ENCODE measurements around the gene COL6A5.
"Not testable (repeated sequence)": the region's sequence is repeated elsewhere in the genome, so short reads cannot be mapped to it uniquely, and the experiment has no call there.

The COL6A5 gene, protein sequence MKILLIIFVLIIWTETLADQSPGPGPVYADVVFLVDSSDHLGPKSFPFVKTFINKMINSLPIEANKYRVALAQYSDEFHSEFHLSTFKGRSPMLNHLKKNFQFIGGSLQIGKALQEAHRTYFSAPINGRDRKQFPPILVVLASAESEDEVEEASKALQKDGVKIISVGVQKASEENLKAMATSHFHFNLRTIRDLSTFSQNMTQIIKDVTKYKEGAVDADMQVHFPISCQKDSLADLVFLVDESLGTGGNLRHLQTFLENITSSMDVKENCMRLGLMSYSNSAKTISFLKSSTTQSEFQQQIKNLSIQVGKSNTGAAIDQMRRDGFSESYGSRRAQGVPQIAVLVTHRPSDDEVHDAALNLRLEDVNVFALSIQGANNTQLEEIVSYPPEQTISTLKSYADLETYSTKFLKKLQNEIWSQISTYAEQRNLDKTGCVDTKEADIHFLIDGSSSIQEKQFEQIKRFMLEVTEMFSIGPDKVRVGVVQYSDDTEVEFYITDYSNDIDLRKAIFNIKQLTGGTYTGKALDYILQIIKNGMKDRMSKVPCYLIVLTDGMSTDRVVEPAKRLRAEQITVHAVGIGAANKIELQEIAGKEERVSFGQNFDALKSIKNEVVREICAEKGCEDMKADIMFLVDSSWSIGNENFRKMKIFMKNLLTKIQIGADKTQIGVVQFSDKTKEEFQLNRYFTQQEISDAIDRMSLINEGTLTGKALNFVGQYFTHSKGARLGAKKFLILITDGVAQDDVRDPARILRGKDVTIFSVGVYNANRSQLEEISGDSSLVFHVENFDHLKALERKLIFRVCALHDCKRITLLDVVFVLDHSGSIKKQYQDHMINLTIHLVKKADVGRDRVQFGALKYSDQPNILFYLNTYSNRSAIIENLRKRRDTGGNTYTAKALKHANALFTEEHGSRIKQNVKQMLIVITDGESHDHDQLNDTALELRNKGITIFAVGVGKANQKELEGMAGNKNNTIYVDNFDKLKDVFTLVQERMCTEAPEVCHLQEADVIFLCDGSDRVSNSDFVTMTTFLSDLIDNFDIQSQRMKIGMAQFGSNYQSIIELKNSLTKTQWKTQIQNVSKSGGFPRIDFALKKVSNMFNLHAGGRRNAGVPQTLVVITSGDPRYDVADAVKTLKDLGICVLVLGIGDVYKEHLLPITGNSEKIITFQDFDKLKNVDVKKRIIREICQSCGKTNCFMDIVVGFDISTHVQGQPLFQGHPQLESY (N-terminal part only)

DNA sequence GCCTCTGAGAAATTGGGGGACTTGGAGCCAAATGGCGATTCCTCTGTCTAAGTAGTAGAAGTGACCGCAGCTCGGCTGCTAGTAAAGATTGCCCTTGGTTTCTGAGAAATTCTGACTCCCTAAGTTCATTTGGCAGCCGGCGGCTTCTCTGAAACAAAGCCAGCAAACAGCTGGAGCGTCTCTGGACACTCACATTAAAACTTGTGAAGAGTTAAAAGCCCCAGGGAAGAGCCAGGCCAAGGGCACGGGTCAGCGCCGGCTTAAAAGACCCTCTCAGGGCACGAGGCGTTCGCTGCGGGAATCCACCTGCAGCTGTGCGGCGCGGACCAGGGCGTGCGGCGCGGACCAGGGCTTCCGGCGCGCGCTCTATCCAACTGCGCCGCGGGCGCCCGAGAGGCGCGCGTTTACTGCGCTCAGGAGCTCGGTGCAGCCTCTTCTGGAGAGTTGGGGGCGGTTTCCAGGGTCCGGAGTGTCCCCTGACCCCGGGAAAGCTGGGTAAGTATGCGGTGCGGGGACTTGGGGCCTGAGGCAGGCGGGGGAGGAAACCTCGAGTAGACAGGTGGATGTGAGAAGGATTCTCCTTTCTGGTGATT is at the start of gene COL6A5:
TSS of gene COL6A5 (plus strand) at position 186 of the 593 bp plus-strand sequence. CDS start 27,967 bp downstream, outside the sequence.
- peak; percentile 26 for DNase-seq (ENCODE audit: low spot score)

DNA sequence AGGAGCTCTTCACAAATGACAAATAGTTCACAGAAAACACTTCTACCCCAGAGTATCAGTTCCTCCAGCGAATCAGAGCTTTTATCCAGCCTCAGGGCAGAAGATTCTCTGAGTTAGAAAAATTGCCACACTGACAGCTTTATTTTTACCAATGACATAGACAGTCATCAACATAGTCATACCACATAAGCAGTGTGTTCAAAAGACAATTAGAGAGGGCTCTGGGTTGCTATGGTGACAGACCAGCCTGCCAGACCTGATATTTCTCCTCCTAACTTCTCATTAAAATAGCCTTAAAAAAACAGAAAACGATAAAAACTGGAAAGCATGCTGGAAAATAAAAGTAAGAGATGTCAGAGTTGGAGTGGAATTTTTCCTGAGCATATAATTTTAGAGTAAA is 45.9 kb upstream of the COL6A5 start:
- DNase-seq (ENCODE audit: low spot score), result no peak

DNA sequence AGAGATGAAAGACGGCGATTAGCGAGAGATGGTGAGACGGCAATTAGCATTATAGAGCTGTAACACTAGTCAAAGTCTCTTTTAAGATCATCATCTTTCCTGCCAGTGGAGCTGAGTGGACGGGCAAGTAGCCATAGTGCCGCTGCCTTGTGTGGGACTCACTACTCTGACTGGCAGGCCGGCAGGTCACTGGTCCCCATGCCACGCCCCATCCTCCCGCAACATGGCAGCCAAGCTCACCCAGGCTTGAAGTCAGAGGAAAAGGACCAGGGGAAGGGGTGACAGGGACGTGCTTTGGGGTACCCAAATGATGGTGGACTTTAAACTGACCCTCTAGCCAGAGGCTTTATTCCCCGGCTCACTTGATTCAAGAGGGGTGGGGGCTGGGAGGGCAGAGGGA is 44.6 kb upstream of the COL6A5 start:
- no peak for DNase-seq (ENCODE audit: low spot score)

DNA sequence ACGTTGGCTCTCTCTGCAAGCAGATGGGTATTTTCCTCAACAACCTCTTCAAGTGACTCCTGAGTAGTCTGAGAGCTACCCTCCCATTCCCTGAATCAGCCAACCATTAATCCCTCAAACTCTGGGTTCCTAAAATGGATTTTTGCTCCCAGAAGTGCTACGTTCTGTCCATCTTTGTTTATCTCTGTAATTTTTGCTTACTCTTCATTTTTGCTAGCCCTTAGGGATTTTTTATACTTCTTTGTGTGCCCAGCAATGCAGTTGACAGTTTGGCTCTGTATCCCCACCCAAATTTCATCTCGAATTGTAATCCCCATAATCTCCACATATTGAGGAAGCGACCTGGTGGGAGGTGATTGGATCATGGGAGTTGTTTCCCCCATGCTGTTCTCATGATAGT is 35.4 kb upstream of the COL6A5 start:
- DNase-seq (ENCODE audit: low spot score), result no peak

DNA sequence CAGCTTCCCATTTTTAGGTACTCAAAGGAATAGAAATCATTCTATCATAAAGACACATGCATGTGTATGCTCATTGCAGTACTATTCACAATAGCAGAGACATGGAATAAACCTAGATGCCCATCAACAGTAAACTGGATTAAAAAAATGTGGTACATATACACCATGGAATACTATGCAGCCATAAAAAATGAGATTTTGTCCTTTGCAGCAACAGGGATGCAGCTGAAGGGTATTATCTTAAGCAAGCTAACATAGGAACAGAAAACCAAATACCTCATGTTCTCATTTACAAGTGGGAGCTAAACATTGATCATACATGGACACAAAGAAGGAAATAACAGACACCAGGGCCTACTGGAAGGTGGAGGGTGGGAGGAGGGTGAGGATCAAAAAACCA is 33.1 kb upstream of the COL6A5 start:
- DNase-seq (ENCODE audit: low spot score), result no peak

DNA sequence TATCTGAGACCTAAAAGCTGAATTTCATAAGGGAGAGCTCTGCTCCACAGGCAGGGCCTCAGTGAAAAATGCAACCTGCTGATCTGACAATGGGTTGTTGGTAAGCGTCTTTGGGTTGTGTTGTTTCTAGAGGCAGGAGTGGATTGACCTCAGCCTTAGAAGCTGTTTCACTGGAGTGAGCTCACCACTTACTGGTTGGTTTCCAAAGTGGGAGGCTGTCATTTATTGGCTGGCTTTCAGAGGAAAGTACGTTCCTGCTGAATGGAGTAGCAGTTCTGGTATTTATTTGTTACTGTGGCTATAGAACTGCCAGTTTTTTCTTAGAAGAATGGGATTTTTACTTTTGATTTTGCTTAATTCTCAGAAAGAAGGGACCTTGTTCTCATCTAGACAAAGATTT is 29.3 kb upstream of the COL6A5 start:
- no peak for DNase-seq (ENCODE audit: low spot score)

DNA sequence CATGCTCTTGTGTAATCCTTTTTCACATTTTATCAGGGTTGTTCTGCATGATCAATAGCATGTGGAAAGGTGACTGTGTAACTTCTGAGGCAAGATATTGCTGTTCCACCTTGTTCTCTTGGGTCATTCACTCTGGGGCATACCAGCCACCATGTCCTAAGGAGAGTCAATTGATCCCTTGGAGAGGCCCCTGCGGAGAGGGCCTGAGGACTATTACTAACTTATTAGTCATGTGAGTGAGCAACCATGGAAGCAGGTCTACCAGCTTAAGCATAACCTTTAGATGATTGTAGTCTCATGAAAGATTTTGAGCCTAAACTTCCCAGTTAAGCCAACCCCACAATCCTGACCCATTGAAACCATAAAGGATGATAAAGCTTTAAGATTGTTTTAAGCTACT is 22.0 kb upstream of the COL6A5 start:
- DNase-seq (ENCODE audit: low spot score), result no peak

DNA sequence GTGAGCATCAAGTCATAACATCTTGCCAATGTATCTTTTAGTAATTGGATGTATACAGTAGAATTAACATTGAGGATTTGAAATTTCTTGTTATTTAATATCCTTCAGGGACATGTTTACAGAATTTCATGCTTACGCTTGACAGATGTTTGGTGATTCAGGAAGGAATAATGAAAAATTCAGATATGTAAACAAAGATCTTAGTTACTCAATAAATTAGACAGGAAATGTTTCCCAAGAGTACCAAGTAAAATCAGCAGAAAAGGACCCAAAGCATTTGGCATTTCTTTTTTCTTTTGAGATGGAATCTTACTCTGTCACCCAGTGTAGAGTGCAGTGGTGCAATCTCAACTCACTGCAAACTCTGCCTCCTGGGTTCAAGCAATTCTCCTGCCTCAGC is 4.7 kb upstream of the COL6A5 start:
- DNase-seq (ENCODE audit: low spot score), result no peak

DNA sequence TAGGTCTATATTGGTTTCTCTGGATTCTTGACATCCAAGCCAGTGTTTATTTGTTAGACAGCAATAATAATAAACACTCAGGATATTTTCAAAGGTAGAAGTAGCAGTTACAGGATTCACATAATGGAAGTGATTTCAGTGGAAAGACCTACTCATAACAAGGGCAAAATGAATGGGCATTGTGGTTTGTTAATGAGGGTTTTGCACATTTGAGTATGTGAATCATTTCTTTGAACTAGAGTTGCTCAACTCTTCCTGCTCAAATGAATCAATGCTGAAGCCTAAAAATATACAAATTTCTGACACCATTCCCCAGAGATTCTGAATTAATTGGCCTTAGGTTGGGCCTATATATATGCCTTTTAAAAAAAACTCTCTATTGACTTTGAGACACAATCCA is 4.1 kb upstream of the COL6A5 start:
- DNase-seq (ENCODE audit: low spot score), result no peak

DNA sequence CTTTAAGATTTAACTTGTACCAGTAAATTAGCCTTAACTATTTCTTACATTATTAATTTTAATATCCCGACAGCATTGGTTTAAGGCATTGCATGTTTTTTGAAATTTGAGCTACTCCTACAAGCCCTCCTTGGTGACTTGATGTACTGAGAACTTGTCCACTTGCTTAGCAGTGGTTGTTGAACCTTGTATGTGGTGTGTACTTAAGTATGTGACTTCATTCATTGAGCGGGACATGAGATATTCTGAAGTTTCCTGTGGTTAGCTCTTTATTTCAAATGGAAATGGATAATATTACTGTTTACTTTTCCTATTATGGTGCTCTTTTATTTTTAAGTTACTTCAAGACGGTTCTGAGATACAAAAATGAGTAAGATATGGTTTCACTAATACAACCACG is 3.6 kb upstream of the COL6A5 start:
- DNase-seq (ENCODE audit: low spot score), result no peak

DNA sequence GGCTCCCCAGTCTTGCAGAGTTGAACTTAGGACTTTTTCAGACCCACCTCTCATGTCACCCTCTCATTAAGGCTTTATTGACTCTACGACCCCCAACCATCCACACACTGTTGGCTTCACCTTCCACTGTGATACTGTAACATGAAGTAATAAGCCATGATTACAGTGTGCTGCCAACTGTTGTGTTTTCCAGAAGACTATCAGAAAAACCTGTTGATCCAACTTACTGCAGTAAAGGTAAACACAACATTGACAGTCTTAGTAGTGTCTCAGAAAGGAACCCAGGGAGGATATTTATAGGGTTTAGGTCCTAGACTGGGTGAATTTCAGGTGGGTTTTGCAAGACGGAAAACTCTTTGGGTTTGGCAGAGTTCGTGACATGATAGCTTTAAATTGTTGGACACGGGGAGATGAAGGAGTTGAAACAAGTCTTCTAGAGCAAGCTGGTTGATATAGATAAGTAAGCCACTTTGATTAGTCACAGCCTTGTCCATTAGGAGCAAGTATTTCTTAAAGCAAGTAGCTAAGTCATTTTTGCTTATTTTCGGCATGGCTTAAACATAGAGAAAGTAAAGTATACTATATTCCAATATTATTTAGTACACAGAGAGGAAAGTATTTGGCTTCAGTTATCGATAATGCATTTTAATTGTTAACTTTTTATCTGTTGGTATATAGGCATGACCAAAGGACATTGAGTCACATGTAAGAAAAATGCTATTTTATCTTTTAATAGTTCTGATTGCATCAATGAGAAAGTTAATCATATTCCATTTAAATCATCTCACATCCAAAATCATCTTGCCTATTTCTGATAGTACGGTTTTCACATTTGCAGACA is 2.4 kb upstream of the COL6A5 start:
- DNase-seq (ENCODE audit: low spot score), result peak; percentile 80

DNA sequence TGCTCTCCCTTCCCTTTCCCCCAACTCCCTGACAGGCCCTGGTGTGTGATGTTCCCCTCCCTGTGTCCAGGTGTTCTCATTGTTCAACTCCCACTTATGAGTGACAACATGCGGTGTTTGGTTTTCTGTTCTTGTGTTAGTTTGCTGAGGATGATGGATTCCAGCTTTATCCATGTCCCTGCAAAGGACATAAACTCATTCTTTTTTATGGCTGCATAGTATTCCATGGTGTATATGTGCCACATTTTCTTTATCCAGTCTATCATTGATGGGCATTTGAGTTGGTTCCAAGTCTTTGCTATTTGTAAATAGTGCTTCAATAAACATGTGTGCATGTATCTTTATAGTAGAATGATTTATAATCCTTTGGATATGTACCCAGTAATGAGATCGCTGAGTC is 2.8 kb downstream of the COL6A5 start:
- not testable (repeated sequence) for DNase-seq (ENCODE audit: low spot score)

DNA sequence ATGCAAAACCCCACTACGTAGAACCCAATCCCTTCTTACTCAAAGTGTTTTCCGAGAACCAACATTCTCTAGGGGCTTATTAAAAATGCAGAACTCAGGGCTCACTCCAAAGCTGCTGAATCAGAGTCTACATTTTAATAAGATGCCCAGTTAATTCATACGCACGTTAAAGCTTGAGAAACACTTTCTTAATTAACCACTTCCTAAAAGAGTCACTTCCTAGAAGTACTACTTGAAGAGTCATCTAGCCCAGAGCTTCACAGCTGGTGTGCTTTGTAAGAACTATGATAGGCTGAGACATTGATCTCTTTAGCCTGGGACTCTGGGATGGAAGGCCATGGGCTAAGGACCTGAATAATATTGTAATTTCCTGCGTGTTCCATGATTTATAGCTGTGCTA is 9.0 kb downstream of the COL6A5 start:
- no peak for DNase-seq (ENCODE audit: low spot score)

DNA sequence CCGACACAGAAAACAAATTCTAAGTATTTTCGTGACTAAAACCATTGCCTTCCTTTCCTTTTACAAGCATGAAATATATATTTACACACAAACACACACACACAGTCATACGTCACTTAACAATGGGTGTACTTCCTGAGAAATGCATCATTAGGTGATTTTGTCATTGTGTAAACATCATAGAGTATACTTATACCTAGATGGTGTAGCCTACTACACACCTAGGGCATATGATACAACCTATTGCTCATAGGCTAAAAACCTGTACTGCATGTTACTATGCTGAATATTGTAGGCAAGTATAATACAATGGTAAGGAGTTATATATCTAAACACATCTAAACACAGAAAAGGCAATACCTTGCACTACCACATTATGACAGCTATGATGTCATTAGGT is 28.6 kb downstream of the COL6A5 start:
- no peak for DNase-seq (ENCODE audit: low spot score)

DNA sequence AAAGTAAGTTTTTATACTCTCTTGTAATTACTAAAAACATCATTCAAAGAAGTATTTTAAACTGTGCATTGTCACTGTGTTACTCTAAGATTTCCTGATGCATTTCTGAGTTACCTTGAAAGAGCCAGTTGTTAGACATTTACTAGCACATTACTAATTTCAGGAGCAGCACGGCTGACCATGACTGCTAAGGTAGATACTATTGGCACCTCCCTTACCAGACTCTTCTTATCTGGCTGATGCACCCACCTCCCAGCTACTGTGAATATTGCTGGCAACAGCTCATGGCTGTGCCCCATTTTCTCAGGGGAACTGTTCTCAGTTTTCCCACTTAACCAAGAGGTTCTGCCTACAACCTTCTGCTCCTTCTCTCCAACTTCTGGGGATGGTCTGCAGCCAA is 29.4 kb downstream of the COL6A5 start:
- peak; percentile 71 for DNase-seq (ENCODE audit: low spot score)

DNA sequence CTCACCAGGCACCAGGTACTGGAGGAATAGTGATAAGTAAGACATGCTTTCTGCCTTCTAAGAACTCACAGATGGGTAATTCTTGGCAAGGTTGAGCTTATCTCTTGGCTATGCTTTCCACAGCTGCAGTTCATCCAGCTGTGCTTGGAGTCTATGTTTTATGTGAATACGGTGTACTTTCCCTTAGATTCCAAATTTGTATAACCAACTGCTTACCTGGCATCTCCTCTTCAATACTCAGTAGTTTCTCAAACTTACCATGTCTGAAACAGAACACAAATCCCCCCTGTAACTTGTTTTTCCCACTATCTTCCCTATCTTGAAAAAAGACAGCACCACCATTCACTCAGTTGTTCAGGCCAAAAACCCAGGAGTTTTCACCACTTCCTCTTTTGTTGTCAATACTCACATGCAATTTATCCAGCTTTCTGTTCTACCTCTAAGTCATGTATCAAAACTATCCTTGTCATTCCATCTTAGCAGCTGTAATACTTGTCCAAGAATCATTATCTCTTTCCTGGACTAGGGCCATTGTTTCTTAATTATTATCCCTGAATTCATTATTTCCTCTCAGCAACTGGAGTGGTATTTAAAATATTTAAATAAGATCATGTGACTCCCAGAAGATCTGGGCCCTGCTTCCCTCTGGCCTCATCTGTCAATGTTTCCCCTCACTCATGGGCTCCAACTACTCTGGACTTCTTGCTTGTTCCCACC is 32.6 kb downstream of the COL6A5 start:
- peak; percentile 81 for DNase-seq (ENCODE audit: low spot score)

DNA sequence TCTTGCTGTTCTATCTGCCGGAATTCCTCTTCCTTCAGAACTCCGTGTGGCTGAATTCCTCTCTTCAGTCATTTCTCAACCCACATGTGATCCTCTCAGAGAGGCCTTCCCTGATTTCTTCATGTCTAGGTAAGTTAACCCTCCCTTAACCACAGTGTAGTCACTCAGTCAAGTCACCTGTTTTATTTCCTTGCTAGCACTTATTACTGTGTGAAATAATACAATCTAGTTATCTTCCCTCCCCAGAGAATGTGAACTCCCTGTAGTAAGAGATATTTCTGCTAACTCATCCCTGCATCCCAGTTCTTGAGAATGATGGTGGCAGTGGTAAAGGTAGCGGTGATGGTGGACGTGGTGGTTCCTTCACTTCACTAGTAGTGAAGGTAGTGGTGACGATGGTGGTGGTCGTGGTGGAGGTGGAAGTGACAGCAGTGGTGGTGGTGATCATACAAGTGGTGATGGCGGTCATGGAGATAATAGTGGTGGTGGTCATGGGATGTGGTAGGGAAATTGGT is 33.3 kb downstream of the COL6A5 start:
- peak; percentile 22 for DNase-seq (ENCODE audit: low spot score)

DNA sequence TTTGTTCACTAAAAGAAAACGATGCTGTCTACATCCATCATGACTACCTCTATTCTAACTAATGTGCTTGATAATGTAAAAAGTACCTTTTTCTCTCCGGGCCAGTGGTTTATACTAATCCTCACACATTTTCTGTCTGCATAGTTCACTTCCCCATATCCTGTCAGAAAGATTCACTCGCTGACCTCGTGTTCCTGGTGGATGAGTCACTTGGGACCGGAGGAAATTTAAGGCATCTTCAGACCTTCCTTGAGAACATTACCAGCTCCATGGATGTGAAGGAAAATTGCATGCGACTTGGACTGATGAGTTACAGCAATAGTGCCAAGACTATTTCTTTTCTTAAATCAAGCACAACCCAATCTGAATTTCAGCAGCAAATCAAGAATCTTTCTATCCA is 33.8 kb downstream of the COL6A5 start:
- DNase-seq (ENCODE audit: low spot score), result no peak

DNA sequence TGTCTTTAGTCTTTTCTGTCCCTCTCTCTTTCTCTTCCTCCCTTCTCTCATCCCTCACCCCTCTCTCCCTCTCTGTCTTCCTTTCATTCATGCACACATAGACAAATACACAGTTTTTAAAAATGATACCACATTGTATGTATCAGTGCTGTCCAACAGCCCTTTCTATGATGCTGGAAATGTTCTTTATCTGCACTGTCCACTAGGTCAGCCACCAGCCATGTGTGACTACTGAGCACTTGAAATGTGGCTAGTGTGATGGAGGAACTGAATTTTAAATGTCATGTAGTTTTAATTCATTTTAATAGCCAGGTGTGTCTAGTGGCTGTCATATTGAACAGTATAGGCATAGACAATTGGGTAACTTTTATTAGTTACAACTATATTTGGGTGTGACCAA is 34.9 kb downstream of the COL6A5 start:
- DNase-seq (ENCODE audit: low spot score), result no peak

DNA sequence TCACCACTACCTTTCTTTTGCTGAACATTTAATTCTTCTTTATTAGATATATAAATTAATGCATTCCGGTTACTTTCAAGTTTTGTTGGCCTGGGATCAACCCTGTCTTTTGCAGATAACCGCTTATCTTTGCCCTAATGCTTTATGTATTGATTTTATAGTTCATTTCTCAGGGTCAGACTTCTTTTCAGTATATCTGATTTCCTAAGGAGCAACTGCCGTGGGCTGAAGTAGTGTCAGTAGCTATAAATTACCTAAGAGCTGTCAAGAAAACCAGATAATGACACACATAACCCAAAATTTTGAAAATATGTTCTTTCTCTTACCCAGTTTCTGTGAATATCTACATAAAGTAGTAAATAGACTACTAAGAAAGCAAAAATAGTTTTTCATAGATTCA is 38.0 kb downstream of the COL6A5 start:
- DNase-seq (ENCODE audit: low spot score), result no peak
